Measurements from ENCODE around the gene SLC6A16.

DNA sequence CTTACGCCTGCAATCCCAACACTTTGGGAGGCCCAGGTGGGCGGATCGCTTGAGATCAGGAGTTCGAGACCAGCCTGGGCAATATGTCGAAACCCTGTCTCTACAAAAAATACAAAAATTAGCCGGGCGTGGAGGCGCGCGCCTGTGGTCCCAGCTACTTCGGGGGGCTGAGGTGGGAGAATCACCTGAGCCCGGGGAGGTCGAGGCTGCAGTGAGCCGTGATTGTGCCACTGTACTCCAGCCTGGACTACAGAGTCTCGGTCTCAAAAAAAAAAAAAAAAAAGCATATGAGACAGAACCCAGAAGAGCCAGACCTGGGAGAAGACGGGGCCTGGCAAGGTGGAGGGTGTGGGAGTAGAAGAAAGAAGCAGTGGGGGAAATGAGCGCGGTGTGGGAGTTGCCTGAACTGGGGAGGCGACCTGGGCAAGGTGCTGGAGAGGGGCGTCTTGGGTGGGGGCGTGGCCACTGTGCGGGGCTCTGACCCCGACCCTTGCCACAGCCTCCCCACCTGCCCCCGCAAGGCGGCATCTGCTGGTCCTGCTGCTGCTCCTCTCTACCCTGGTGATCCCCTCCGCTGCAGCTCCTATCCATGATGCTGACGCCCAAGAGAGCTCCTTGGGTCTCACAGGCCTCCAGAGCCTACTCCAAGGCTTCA is 39.2 kb upstream of the SLC6A16 start:
- TF ChIP-seq, protein P1, sequence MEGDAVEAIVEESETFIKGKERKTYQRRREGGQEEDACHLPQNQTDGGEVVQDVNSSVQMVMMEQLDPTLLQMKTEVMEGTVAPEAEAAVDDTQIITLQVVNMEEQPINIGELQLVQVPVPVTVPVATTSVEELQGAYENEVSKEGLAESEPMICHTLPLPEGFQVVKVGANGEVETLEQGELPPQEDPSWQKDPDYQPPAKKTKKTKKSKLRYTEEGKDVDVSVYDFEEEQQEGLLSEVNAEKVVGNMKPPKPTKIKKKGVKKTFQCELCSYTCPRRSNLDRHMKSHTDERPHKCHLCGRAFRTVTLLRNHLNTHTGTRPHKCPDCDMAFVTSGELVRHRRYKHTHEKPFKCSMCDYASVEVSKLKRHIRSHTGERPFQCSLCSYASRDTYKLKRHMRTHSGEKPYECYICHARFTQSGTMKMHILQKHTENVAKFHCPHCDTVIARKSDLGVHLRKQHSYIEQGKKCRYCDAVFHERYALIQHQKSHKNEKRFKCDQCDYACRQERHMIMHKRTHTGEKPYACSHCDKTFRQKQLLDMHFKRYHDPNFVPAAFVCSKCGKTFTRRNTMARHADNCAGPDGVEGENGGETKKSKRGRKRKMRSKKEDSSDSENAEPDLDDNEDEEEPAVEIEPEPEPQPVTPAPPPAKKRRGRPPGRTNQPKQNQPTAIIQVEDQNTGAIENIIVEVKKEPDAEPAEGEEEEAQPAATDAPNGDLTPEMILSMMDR (IDR thresholded peaks at IDR 0.05; ENCODE audit: insufficient read depth, low read length, poor library complexity, severe bottlenecking) = no peak
- no peak for TF ChIP-seq EZH2phosphoT487 (conservative IDR thresholded peaks at IDR 0.05; ENCODE audit: low read length)

Measured in SU-DHL-6 (cell line).